Measurements from ENCODE around the gene PKHD1.

PKHD1 gene

DNA sequence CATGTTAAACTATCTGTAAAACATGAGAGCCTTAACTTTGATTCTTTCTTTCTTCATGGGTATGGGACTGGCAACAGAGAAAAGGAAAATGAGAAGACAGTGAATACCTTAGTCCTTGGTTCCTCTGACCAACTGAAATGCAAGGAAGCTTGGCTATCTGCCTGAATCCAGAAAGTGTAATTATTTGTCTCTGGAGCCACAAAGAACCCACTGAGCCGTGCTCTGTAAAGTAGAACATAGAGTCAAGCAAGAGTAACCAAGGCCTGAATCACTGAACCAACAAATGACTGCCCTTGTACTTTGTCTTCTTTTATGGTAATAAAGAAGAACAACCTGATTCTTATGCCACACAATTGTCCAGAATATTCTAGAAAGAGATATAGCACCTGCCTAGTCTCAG lies 27.6 kb downstream of the PKHD1 start:
- Histone ChIP-seq H3F3A (ENCODE audit: insufficient read depth, low read length) (no peaks in the 10 kb centered on the region), H3K36me3 (ENCODE audit: insufficient read depth, low read length) (no peaks in the 10 kb centered on the region), H3K9ac (ENCODE audit: low read length) (no peak overlapping the region), H3K4me3 (ENCODE audit: low read depth, low read length, poor library complexity, severe bottlenecking) (no peak overlapping the region), H3K9me2 (ENCODE audit: low read depth, low read length) (no peaks in the 10 kb centered on the region), H3K9me3 (ENCODE audit: low read length) (no peaks in the 10 kb centered on the region), H3K27ac (ENCODE audit: low read depth, low read length, poor library complexity, severe bottlenecking) (no peak overlapping the region), H3K79me2 (ENCODE audit: insufficient read depth, low read length) (no peaks in the 10 kb centered on the region), H4K20me1 (ENCODE audit: insufficient read depth, low read length) (no peaks in the 10 kb centered on the region), H3K4me1 (ENCODE audit: insufficient read depth, low read length, severe bottlenecking) (peaks cover 7% of the 10 kb centered on the region), H3K4me2 (ENCODE audit: low read length) (no peak overlapping the region), H2AFZ (ENCODE audit: low read length) (no peak overlapping the region), H3K27me3 (ENCODE audit: insufficient read depth, low read length) (no peaks in the 10 kb centered on the region; the same call in 1 of the 2 replicates)
- TF ChIP-seq EZH2 (IDR thresholded peaks at IDR 0.05; ENCODE audit: borderline replicate concordance, low read length), result no peak
- TF ChIP-seq, protein P1, sequence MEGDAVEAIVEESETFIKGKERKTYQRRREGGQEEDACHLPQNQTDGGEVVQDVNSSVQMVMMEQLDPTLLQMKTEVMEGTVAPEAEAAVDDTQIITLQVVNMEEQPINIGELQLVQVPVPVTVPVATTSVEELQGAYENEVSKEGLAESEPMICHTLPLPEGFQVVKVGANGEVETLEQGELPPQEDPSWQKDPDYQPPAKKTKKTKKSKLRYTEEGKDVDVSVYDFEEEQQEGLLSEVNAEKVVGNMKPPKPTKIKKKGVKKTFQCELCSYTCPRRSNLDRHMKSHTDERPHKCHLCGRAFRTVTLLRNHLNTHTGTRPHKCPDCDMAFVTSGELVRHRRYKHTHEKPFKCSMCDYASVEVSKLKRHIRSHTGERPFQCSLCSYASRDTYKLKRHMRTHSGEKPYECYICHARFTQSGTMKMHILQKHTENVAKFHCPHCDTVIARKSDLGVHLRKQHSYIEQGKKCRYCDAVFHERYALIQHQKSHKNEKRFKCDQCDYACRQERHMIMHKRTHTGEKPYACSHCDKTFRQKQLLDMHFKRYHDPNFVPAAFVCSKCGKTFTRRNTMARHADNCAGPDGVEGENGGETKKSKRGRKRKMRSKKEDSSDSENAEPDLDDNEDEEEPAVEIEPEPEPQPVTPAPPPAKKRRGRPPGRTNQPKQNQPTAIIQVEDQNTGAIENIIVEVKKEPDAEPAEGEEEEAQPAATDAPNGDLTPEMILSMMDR (IDR thresholded peaks at IDR 0.05; ENCODE audit: low read length), result no peak

GRCh38 chr6:52055451-52055850 lies 32.0 kb downstream of the PKHD1 start:
- H2AFZ ChIP-seq (ENCODE audit: low read length), result no peak overlapping the region
- H3K79me2 ChIP-seq (ENCODE audit: insufficient read depth, low read length), result no peaks in the 10 kb centered on the region
- no peak overlapping the region for H3K4me2 ChIP-seq (ENCODE audit: low read length)
- H3K4me1 ChIP-seq (ENCODE audit: insufficient read depth, low read length, severe bottlenecking), result no peaks in the 10 kb centered on the region
- no peaks in the 10 kb centered on the region for H3K36me3 ChIP-seq (ENCODE audit: insufficient read depth, low read length)
- TF ChIP-seq EZH2 (IDR thresholded peaks at IDR 0.05; ENCODE audit: borderline replicate concordance, low read length), result no peak
- TF ChIP-seq, protein P1 (IDR thresholded peaks at IDR 0.05; ENCODE audit: low read length), result no peak
- no peaks in the 10 kb centered on the region for H3K9me2 ChIP-seq (ENCODE audit: low read depth, low read length)
- no peaks in the 10 kb centered on the region; the same call in 1 of the 2 replicates for H3K27me3 ChIP-seq (ENCODE audit: insufficient read depth, low read length)
- H3K4me3 ChIP-seq (ENCODE audit: low read depth, low read length, poor library complexity, severe bottlenecking), result no peak overlapping the region
- no peaks in the 10 kb centered on the region for H3F3A ChIP-seq (ENCODE audit: insufficient read depth, low read length)
- no peak overlapping the region for H3K27ac ChIP-seq (ENCODE audit: low read depth, low read length, poor library complexity, severe bottlenecking)
- no peak overlapping the region for H3K9ac ChIP-seq (ENCODE audit: low read length)
- no peaks in the 10 kb centered on the region for H4K20me1 ChIP-seq (ENCODE audit: insufficient read depth, low read length)
- no peaks in the 10 kb centered on the region for H3K9me3 ChIP-seq (ENCODE audit: low read length)

GRCh38 chr6:52053038-52053695 lies 34.2 kb downstream of the PKHD1 start:
- Histone ChIP-seq H3K9me3 (ENCODE audit: low read length) (no peaks in the 10 kb centered on the region), H3K79me2 (ENCODE audit: insufficient read depth, low read length) (no peaks in the 10 kb centered on the region), H3K4me1 (ENCODE audit: insufficient read depth, low read length, severe bottlenecking) (no peaks in the 10 kb centered on the region), H3F3A (ENCODE audit: insufficient read depth, low read length) (no peaks in the 10 kb centered on the region), H3K9ac (ENCODE audit: low read length) (no peak overlapping the region), H3K9me2 (ENCODE audit: low read depth, low read length) (no peaks in the 10 kb centered on the region), H4K20me1 (ENCODE audit: insufficient read depth, low read length) (no peaks in the 10 kb centered on the region), H3K4me2 (ENCODE audit: low read length) (no peak overlapping the region), H2AFZ (ENCODE audit: low read length) (no peak overlapping the region), H3K36me3 (ENCODE audit: insufficient read depth, low read length) (no peaks in the 10 kb centered on the region), H3K27ac (ENCODE audit: low read depth, low read length, poor library complexity, severe bottlenecking) (no peak overlapping the region), H3K4me3 (ENCODE audit: low read depth, low read length, poor library complexity, severe bottlenecking) (no peak overlapping the region), H3K27me3 (ENCODE audit: insufficient read depth, low read length) (no peaks in the 10 kb centered on the region; the same call in 1 of the 2 replicates)
- no peak for TF ChIP-seq EZH2 (IDR thresholded peaks at IDR 0.05; ENCODE audit: borderline replicate concordance, low read length)
- TF ChIP-seq, protein P1 (IDR thresholded peaks at IDR 0.05; ENCODE audit: low read length), result no peak

Measured in OCI-LY1 (cell line).